Activated T-helper 1 cell treated with anti-CD3 and anti-CD28 coated beads, Interleukin-12 subunit alpha, Interleukin-12 subunit beta, Interleukin-2, Interleukin-4 antibody, amounts not matched to agents 30 ng/mL and 10 ng/mL and 1 ng/mL, durations not matched to agents 14 hours and 24 hours and 36 hours (primary cell): ENCODE results near the gene MYL5. TPM values are rescaled to one million over a fixed set of nuclear protein-coding genes. Genes with fewer than 3 reads are reported as not detected.
"Not testable (repeated sequence)": the region's sequence is repeated elsewhere in the genome, so short reads cannot be mapped to it uniquely, and the experiment has no call there.

ENCODE experiments used
- DNase-seq: peaks from one replicate; pipeline ENCODE4 v3.0.0; 2021; ENCODE audit warnings: low spot score
- H3K27ac Mint-ChIP-seq: one replicate; pipeline ENCODE4 v1.8.0; 2021; ENCODE audit warnings: mild to moderate bottlenecking, mixed read lengths
- H3K27me3 Mint-ChIP-seq: one replicate; pipeline ENCODE4 v1.8.0; 2022; ENCODE audit warnings: mild to moderate bottlenecking, moderate library complexity, mixed read lengths; ENCODE audit not compliant: insufficient read depth
- H3K36me3 Mint-ChIP-seq: one replicate; pipeline ENCODE4 v1.8.0; 2021; ENCODE audit warnings: low read depth, mixed read lengths
- H3K4me1 Mint-ChIP-seq: one replicate; pipeline ENCODE4 v1.8.0; 2021; ENCODE audit warnings: low read depth, mixed read lengths
- H3K4me3 Mint-ChIP-seq: one replicate; pipeline ENCODE4 v1.8.0; 2021; ENCODE audit warnings: mild to moderate bottlenecking, moderate library complexity, mixed read lengths
- H3K9me3 Mint-ChIP-seq: one replicate; pipeline ENCODE4 v1.8.0; 2021; ENCODE audit warnings: mixed read lengths
- intact Hi-C: fragments of 100-400 bp; cut with micrococcal nuclease; formaldehyde crosslinking; loops from one replicate; pipeline ENCODE4 v1.15.1; 2024
- total RNA-seq: library from RNA; stranded (reverse); gene quantifications from 2 replicates; pipeline ENCODE4 v1.2.3, GENCODE V29; 2022

The MYL5 gene
- total RNA-seq, 1 donor from 2014 or later = 35.0 TPM

DNA sequence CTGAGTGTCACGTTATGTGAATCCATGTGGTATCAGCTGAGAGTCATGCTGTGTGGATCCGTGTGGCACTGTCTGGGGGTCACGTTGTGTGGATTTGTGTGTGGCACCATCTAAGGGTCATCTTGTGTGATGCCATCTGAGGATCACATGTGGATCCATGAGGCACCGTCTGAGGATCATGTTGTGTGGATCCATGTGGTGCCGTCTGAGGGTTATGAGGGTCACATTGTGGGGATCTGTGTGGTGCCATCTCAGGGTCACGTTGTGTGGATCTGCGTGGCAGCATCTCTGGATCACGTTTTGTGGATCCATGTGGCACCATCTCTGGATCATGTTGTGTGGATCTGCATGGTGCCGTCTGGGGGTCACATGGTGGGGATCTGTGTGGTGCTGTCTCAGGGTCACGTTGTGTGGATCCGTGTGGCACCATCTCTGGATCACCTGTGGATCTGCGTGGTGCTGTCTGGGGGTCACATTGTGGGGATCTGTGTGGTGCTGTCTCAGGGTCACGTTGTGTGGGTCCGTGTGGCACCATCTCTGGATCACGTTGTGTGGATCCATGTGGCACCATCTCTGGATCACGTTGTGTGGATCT lies 42.0 kb upstream of the MYL5 start:
- intact Hi-C loops = no loop called here
- Mint-ChIP-seq H3K4me3 (no peak overlapping the region), H3K36me3 (no peaks in the 10 kb centered on the region), H3K27me3 (no peaks in the 10 kb centered on the region), H3K27ac (no peak overlapping the region), H3K9me3 (peaks cover 19% of the 10 kb centered on the region), H3K4me1 (no peaks in the 10 kb centered on the region)
- no peak for DNase-seq

DNA sequence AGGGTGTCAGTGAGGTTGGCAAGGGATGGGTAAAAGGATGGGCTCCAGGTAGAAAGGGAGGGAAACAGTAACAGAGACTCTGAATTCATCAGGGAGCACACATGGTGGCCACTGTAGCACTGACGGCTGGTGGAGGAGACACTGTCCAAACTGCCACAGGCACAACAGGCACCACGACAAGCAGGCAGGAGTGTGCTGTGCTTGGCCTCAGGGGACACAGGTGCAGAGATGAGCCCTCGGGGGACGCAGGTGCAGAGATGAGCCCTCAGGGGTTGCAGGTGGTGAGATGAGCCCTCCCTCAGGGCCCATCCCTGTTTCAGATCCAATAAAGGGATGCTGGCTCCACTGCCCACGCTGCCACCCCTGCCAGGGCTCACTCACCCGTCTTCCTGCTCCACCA lies 41.4 kb upstream of the MYL5 start:
- intact Hi-C loops = no loop called here
- Mint-ChIP-seq H3K4me3 (no peak overlapping the region), H3K27ac (no peak overlapping the region), H3K36me3 (no peaks in the 10 kb centered on the region), H3K27me3 (no peaks in the 10 kb centered on the region), H3K9me3 (peaks cover 19% of the 10 kb centered on the region), H3K4me1 (no peaks in the 10 kb centered on the region)
- no peak for DNase-seq

DNA sequence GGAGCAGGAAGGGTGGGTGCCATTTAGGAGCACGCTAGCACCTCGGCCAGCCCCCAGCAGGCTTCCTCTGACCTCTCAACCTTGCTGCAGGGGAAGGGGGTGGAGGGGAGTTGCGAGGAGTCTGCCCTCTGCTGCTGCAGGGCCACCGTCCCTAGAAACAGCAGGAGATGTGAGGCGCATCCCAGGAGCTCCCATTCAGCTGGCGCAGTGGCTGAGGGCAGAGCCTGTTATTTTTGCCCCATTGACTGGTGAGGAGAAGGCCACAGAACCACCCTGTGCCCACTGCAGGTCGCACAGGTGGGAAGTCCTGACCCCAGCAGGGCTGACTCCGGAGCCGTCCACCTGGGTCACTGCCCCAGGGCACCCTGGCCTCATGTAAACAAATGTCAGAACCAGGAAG lies 40.9 kb upstream of the MYL5 start:
- no peaks in the 10 kb centered on the region for H3K36me3 Mint-ChIP-seq
- no peak for DNase-seq
- peaks cover 19% of the 10 kb centered on the region for H3K9me3 Mint-ChIP-seq
- intact Hi-C loops = no loop called here
- no peaks in the 10 kb centered on the region for H3K4me1 Mint-ChIP-seq
- H3K27me3 Mint-ChIP-seq = no peaks in the 10 kb centered on the region
- H3K27ac Mint-ChIP-seq = no peak overlapping the region
- H3K4me3 Mint-ChIP-seq = no peak overlapping the region

DNA sequence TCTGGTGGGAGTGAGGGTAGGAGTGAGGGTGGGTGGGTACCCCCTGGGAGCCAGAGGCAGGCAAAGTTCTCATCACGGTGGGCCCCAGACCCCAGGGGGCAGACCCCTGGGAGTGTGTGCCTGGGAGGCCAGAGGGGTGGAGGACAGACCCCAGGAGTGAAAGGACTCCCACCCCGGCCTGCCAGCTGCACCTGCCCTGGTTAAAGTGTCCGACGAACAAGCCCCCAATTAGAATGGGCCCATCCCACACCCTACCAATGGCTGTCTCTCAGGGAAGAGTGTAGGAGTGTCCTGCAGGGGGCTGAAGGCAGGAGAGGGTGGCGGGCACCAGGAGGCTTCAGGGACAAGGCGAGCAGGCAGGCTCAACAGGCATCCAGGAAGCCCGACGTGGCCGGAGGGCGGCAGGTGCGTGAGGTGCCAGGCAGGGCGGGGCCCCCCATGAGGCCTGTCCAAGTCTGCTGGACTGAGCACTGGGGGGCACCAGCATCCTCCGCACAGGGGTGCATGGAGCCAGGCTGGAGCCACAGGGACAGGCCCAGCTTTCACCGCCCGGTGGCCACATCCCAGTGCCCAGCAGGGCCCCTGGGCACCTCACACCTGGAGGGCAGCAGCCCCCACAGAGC lies 40.3 kb upstream of the MYL5 start:
- H3K4me3 Mint-ChIP-seq = no peak overlapping the region
- no peak for DNase-seq
- intact Hi-C loops = no loop called here
- H3K36me3 Mint-ChIP-seq = no peaks in the 10 kb centered on the region
- peaks cover 19% of the 10 kb centered on the region for H3K9me3 Mint-ChIP-seq
- no peak overlapping the region for H3K27ac Mint-ChIP-seq
- no peaks in the 10 kb centered on the region for H3K27me3 Mint-ChIP-seq
- no peaks in the 10 kb centered on the region for H3K4me1 Mint-ChIP-seq

DNA sequence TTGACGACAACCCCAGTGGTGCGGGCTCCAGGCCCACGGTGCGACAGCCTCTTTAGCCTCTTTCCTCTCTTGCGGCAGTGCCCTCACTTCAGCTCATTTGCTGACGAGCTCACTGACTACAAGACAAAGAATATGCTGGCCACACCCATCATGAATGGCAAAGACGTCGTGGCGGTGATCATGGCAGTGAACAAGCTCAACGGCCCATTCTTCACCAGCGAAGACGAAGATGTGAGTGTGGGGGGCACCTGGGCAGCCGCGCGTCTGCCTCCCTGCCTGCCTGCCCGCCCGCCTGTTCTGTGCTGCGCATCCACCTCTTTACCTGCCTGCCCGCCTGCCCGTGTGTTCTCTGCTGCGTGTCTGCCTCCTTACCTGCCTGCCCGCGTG lies 39.8 kb upstream of the MYL5 start:
- intact Hi-C loops = no loop called here
- Mint-ChIP-seq H3K27ac (no peak overlapping the region), H3K4me1 (no peaks in the 10 kb centered on the region), H3K36me3 (no peaks in the 10 kb centered on the region), H3K9me3 (peaks cover 19% of the 10 kb centered on the region), H3K4me3 (no peak overlapping the region), H3K27me3 (no peaks in the 10 kb centered on the region)
- DNase-seq = no peak

DNA sequence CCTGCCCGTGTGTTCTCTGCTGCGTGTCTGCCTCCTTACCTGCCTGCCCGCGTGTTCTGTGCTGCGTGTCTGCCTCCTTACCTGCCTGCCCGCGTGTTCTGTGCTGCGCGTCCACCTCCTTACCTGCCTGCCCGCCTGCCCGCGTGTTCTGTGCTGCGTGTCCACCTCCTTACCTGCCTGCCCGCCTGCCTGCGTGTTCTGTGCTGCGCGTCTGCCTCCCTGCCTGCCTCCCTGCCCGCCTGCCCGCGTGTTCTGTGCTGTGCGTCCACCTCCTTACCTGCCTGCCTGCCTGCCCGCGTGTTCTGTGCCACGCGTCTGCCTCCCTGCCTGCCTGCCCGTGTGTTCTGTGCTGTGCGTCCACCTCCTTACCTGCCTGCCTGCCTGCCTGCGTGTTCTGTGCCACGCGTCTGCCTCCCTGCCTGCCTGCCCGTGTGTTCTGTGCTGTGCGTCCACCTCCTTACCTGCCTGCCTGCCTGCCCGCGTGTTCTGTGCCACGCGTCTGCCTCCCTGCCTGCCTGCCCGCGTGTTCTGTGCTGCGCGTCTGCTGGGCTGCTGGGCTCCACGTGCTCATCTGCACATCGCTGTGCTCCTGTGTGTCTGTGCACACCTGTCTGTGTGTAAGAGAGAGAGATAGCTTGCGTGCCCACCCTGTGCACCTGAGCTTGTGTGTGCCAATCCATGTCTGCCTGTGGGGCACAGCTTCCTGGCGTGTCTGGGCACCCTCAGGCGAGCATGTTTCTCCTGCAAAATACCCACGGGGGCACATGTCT lies 39.1 kb upstream of the MYL5 start:
- DNase-seq, H3K4me3 Mint-ChIP-seq, intact Hi-C loops: not testable (repeated sequence)

DNA sequence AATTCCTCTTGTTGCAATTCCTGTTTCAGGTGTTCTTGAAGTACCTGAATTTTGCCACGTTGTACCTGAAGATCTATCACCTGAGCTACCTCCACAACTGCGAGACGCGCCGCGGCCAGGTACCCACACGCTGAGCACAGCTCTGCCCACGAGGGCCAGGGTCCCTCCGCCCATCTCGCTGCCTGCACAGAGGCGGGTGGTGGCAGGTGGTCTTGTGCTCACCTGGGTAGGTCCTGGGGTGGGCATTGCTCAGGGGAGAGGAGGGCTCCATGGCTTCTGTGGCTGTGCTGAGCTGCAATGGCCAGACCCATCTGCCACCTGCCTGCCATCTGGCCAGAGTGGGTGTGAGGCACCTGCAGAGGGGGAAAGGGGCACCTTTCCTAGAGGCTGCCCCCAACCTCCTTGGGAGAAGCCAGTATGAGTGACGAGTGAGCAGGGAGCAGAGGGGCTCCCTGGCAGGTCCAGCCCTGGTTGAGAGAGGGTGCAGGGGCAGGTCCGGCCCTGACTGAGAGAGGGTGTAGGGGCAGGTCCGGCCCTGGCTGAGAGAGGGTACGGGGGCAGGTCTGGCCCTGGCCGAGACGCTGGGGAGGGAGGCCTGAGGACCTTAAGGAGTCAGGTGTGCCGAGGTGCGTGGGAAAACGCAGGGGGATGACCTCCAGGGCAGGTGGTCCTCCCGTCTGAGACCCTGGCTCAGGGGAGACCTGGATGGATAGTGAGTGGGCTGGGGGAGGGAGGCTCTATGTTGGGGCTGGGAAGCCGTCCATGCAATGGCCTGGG lies 38.3 kb upstream of the MYL5 start:
- intact Hi-C loops = no loop called here

More for the DNA sequence above, 39.1 kb upstream of the MYL5 start:
- not testable (repeated sequence) for H3K36me3 Mint-ChIP-seq, H3K27ac Mint-ChIP-seq, H3K4me1 Mint-ChIP-seq, H3K27me3 Mint-ChIP-seq
- peaks cover 19% of the 10 kb centered on the region for H3K9me3 Mint-ChIP-seq

DNA sequence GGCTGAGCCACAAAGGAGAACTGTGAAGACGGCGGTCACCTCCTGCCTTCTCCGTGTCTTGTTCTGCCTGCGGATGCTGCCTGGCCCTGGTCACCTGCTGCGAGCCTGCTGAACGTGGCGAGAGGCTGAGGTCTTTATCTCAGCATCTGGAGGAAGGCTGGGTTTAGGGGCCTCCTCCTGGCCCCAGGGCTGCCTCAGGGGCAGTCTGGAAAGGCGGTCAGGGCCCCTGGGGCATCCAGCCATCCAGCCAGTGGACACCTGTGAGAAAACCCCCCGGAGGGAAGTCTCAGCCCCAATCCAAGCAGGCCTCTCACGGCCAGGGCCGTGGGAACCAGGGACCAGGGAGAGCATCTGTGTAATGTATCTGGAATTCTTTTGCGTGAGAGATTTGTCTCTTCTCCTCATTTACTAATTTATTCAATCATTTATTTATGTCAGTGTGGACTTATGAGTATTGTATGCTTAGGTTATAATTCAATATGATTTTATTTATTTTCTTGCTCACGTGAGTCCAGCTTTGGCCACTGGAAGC lies 37.6 kb upstream of the MYL5 start:
- Mint-ChIP-seq H3K4me1 (no peaks in the 10 kb centered on the region), H3K27me3 (no peaks in the 10 kb centered on the region), H3K9me3 (peaks cover 19% of the 10 kb centered on the region), H3K4me3 (no peak overlapping the region), H3K27ac (no peak overlapping the region), H3K36me3 (no peaks in the 10 kb centered on the region)
- intact Hi-C loops = no loop called here
- no peak for DNase-seq

More for the DNA sequence above, 38.3 kb upstream of the MYL5 start:
- Mint-ChIP-seq H3K36me3 (no peaks in the 10 kb centered on the region), H3K4me1 (no peaks in the 10 kb centered on the region), H3K9me3 (peaks cover 23% of the 10 kb centered on the region), H3K4me3 (no peak overlapping the region), H3K27ac (no peak overlapping the region), H3K27me3 (no peaks in the 10 kb centered on the region)
- no peak for DNase-seq

DNA sequence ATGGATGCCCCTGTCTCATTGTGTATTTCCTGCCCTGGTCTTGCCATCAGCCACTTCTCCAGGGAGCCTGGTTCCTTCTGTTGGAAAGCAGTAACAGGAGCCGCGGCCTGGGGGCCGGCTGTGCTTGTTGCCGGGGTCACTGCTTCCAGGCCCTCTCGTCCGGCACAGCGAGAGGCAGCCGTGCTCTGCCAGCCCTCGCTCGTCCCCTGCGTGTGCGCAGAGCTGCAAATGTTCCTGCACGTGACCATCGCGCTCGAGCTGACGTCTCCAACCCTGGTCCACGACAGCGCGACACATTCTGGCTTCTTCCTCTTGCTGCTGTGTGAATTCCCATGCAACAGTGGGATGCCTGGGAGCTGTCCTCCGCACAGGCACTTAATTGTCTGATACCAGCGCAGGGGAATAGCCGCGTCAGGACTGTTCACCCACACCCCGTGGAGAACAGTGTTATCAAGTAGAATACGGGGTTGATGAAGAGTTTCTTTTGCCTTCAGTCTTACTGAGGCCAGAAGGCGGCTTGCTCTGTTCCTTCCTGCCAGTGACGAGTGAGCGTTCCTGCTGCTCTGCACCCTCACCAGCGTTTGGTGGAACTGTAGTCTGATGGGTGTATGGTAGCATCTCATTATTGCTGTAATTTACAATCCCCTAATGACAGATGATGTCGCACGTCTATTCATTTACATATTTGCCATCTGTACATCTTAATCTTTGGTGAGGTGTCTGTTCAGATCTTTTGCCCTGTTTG lies 36.6 kb upstream of the MYL5 start:
- Mint-ChIP-seq H3K4me3 (no peak overlapping the region), H3K4me1 (no peaks in the 10 kb centered on the region), H3K27me3 (no peaks in the 10 kb centered on the region), H3K27ac (no peak overlapping the region), H3K36me3 (no peaks in the 10 kb centered on the region), H3K9me3 (peaks cover 11% of the 10 kb centered on the region)
- intact Hi-C loops = no loop called here
- no peak for DNase-seq

DNA sequence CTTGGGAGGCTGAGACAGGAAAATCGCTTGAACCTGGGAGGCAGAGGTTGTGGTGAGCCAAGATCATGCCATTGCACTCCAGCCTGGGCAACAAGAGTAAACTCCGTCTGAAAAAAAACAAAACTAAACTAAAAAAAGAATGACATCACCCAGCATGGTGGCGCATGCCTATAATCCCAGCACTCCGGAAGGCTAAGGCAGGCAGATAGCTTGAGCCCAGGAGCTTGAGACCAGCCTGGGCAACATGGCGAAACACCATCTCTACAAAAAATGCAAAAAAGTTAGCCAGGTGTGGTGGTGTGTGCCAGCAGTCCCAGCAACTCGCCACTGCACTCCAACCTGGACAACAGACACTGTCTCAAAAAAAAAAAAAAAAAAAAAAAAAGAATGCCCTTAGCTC lies 32.0 kb upstream of the MYL5 start:
- peaks cover 17% of the 10 kb centered on the region for H3K9me3 Mint-ChIP-seq
- intact Hi-C loops, H3K27me3 Mint-ChIP-seq, H3K4me1 Mint-ChIP-seq, H3K27ac Mint-ChIP-seq, H3K36me3 Mint-ChIP-seq, DNase-seq, H3K4me3 Mint-ChIP-seq: not testable (repeated sequence)

DNA sequence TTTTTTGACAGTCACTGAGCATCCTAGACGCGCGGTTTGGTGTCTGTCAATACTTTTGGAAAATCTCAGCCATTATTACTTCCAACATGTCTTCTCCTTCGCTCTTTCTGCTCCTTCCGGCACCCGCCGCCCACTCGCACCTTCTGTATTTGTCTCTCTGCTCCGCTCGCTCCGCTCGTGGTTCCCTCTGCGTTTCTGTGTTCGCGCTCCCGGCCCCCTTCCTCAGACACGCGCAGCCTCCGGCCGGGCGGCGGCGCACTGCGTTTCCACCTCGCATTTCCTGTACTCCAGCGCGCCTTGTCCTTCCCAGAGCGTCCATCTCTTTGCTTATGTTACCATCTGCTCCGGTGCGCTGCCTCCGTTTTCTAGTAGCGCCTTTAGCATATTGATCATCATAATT lies 27.9 kb upstream of the MYL5 start:
- intact Hi-C loops = no loop called here
- H3K9me3 Mint-ChIP-seq = peaks cover 8% of the 10 kb centered on the region
- no peaks in the 10 kb centered on the region for H3K27me3 Mint-ChIP-seq
- no peaks in the 10 kb centered on the region for H3K36me3 Mint-ChIP-seq
- H3K27ac Mint-ChIP-seq = peak overlapping the region; percentile 0
- H3K4me3 Mint-ChIP-seq = peak overlapping the region; percentile 30
- H3K4me1 Mint-ChIP-seq = no peaks in the 10 kb centered on the region
- DNase-seq = no peak

DNA sequence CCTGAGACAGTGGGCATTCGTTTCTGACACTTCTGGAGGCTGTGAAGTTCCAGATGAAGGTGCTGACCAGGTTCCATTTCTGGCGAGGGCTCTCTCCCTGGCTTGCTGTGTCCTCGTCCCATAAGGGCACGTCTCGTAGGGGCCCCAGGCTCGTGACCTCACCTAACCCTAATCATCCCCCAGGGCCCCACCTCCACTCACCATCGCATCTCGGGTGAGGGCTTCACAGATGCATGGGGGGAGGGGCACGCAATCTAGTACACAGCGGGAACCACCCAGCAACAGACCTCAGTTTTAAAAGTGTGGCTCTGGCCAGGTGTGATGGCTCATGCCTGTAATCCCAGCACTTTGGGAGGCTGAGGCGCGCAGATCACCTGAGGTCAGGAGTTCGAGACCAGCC lies 26.9 kb upstream of the MYL5 start:
- Mint-ChIP-seq H3K4me3 (no peak overlapping the region), H3K36me3 (no peaks in the 10 kb centered on the region), H3K27ac (no peak overlapping the region), H3K27me3 (peaks cover 3% of the 10 kb centered on the region), H3K4me1 (no peaks in the 10 kb centered on the region), H3K9me3 (peaks cover 8% of the 10 kb centered on the region)
- no peak for DNase-seq
- intact Hi-C loops = no loop called here
